Stimulated activated naive CD8-positive, alpha-beta T cell treated with anti-CD3 and anti-CD28 coated beads, Interleukin-15, amount 100 ng/mL, for 72 hours (primary cell): ENCODE measurements around the gene RPS6KA1.
A peak's percentile ranks its signal among the peaks of the same experiment; 100 is the strongest.
"Not testable (repeated sequence)": the region's sequence is repeated elsewhere in the genome, so short reads cannot be mapped to it uniquely, and the experiment has no call there.

Experiments used
- ATAC-seq: fragments of 150-1000 bp; cut with Tn5 transposase; 2 replicates; pipeline ENCODE4 v1.10.0; 2021; ENCODE audit warnings: mild to moderate bottlenecking, moderate library complexity
- DNase-seq, 2 donors: peaks; one replicate each; pipeline ENCODE4 v3.0.0; 2021 to 2022
- H3K27ac Mint-ChIP-seq, 2 donors: one replicate each; pipeline ENCODE4 v1.8.0; 2022; ENCODE audit warnings: mild to moderate bottlenecking in 2 of 2, mixed read lengths in 2 of 2, moderate library complexity in 2 of 2
- H3K27me3 Mint-ChIP-seq: one replicate; pipeline ENCODE4 v1.8.0; 2022; ENCODE audit warnings: mixed read lengths
- H3K4me1 Mint-ChIP-seq: one replicate; pipeline ENCODE4 v1.8.0; 2022; ENCODE audit warnings: mild to moderate bottlenecking, mixed read lengths
- H3K4me3 Mint-ChIP-seq, 2 donors: one replicate each; pipeline ENCODE4 v1.8.0; 2022; ENCODE audit warnings: mild to moderate bottlenecking in 2 of 2, mixed read lengths in 2 of 2, moderate library complexity in 1 of 2
- H3K9me3 Mint-ChIP-seq, 2 donors: one replicate each; pipeline ENCODE4 v1.8.0; 2022; ENCODE audit warnings: mixed read lengths in 2 of 2

RPS6KA1 gene

GRCh38 chr1:26585471-26585870 is 55.9 kb downstream of the RPS6KA1 start:
- Mint-ChIP-seq H3K4me1 (peaks cover 39% of the 10 kb centered on the region), H3K4me3 (no peak overlapping the region), H3K9me3 (peaks cover 7 to 8% of the 10 kb centered on the region in 2 donors), H3K27ac (no peak overlapping the region), H3K27me3 (no peaks in the 10 kb centered on the region)
- ATAC-seq (no peak), DNase-seq (no peak)

DNA sequence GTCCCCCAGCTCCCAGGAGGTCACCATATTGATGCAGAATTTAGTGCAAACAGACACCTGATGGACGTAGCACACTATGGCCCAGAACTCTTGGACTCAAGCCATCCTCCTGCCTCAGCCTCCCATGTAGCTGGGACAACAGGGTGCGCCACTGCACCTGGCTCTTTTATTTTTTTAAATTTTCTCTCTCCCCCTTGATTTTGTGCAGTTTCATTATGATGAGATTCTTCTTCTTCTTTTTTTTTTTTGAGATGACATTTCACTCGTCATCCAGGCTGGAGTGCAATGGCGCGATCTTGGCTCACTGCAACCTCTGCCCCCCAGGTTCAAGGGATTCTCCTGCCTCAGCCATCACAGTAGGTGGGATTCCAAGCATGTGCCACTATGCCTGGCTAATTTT is 63.8 kb downstream of the RPS6KA1 start:
- no peak overlapping the region for H3K27ac Mint-ChIP-seq

DNA sequence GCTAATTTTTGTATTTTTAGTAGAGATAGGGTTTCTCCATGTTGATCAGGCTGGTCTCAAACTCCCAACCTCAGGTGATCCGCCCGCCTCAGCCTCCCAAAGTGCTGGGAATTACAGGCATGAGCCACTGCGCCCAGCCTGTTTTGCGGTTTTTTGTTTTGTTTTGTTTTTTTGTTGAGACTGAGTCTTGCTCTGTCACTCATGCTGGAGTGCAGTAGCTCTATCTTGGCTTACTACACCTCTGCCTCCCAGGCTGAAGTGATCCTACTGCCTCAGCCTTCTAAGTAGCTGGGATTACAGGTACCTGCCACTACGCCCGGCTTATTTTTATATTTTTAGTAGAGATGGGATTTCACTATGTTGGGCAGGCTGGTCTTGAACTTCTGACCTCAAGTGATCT is 65.0 kb downstream of the RPS6KA1 start:
- not testable (repeated sequence) for DNase-seq, ATAC-seq, H3K27ac Mint-ChIP-seq, H3K4me3 Mint-ChIP-seq, H3K27me3 Mint-ChIP-seq, H3K9me3 Mint-ChIP-seq
- H3K4me1 Mint-ChIP-seq = peaks cover 23% of the 10 kb centered on the region

More for the DNA sequence above, 63.8 kb downstream of the RPS6KA1 start:
- no peak for DNase-seq
- H3K27me3 Mint-ChIP-seq = no peaks in the 10 kb centered on the region
- H3K4me1 Mint-ChIP-seq = peaks cover 16% of the 10 kb centered on the region
- peaks cover 7 to 8% of the 10 kb centered on the region in 2 donors for H3K9me3 Mint-ChIP-seq
- no peak overlapping the region for H3K4me3 Mint-ChIP-seq
- no peak for ATAC-seq

- DNase-seq (no peak), ATAC-seq (peak; percentile 85)
- Mint-ChIP-seq H3K9me3 (no peaks in the 10 kb centered on the region), H3K27me3 (no peaks in the 10 kb centered on the region), H3K4me1 (peaks cover 27% of the 10 kb centered on the region), H3K4me3 (no peak overlapping the region), H3K27ac (no peak overlapping the region)
Observed at GRCh38 chr1:26597629-26598039, 68.1 kb downstream of the RPS6KA1 start.

DNA sequence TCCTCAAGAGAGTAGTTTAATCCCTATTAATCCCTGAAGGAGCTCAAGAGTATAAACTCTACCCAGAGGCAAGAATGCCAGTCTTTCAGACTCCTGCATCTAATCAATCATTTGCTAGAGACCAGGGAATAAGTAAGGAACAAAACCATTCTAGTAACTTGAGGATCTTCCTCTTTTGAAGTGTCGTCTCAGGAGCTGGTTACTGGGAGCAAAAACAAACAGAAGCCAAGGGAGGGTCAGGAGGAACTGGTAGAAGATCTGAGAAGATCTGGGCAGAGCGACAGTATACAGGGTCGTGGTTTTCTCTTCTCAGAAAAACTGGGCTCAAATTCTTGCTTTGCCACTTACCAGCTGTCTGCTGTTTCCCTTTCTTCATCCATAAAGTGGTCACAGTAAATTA is 69.3 kb downstream of the RPS6KA1 start:
- DNase-seq (no peak), ATAC-seq (no peak)
- no peaks in the 10 kb centered on the region for H3K9me3 Mint-ChIP-seq
- peaks cover 22% of the 10 kb centered on the region for H3K4me1 Mint-ChIP-seq
- no peak overlapping the region for H3K4me3 Mint-ChIP-seq
- no peaks in the 10 kb centered on the region for H3K27me3 Mint-ChIP-seq
- H3K27ac Mint-ChIP-seq = no peak overlapping the region

DNA sequence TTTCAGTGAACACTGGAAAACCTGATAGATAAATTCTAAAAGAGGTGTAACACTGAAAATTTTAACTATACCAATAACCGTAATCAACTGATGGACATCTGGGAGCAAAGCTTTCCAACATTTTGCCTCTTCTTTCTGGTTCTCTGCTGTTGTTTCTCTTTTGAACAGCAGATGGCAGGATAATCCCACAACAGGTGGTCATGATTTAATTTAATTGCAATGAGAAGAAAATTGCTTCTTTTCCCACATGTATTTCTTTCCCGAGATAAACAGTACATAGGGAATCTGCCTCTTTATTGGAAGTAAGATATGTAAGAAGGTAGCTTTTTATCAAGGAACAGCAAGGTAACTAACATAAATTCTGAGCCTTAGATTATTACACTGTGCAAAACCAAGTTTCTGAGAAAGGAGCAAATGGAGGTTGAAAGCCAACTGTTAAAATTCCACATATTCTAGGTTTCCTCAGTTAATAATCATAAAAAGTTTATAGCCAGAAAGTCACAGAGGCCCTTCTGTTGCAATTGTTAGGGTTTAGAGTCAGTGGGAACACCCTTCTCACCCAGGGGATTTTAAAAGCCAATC is 72.9 kb downstream of the RPS6KA1 start:
- DNase-seq (peak; percentile 30 to 49), ATAC-seq (no peak)
- no peak overlapping the region for H3K4me3 Mint-ChIP-seq
- H3K27ac Mint-ChIP-seq = no peak overlapping the region
- peaks cover 21% of the 10 kb centered on the region for H3K4me1 Mint-ChIP-seq
- no peaks in the 10 kb centered on the region for H3K27me3 Mint-ChIP-seq
- H3K9me3 Mint-ChIP-seq = no peaks in the 10 kb centered on the region

DNA sequence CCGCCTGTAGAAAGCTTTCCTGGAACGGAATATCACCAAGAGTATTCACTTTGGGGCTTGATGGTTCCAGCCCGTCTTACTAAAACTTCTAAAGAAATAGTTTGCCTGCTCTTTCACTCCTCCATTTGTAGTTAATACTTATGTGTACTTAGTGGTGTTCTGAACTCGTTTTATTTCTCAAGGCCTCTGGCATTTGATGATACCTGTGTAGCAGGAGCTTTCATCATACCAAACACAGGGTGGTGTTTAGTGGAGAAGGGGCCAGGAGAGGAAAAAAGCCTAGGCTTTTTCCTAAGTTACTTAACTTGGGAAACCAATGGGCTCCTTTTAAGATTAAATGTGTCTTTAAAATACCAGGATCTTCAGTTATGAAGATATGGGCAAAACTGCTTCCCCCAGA is 74.3 kb downstream of the RPS6KA1 start:
- H3K4me3 Mint-ChIP-seq = no peak overlapping the region
- ATAC-seq = no peak
- peaks cover 8% of the 10 kb centered on the region for H3K4me1 Mint-ChIP-seq
- H3K9me3 Mint-ChIP-seq = no peaks in the 10 kb centered on the region
- H3K27ac Mint-ChIP-seq = peak overlapping the region in 1 of 2 donors; percentile 23
- no peak for DNase-seq
- H3K27me3 Mint-ChIP-seq = no peaks in the 10 kb centered on the region

- Mint-ChIP-seq H3K4me1 (peaks cover 5% of the 10 kb centered on the region), H3K27me3 (no peaks in the 10 kb centered on the region)
Observed at GRCh38 chr1:26607186-26607585, 77.6 kb downstream of the RPS6KA1 start.

DNA sequence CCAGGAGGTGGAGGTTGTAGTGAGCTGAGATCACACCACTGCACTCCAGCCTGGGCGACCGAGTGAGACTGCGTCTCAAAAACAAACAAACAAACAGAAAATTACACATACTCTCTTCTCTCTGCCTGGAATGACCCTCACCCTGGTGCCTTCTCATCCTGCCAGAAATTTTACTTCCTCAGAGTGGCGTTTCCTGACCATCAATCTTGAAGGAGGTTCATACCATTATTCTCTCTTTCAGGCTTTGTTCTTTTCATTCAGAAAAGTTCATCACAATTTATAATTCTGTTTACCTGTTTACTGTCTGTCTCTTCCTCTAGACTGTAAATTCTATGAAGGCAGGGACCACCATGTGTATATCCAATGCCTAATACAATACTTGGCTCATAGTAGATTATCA is 79.3 kb downstream of the RPS6KA1 start:
- Mint-ChIP-seq H3K4me3 (no peak overlapping the region), H3K27me3 (no peaks in the 10 kb centered on the region), H3K4me1 (no peaks in the 10 kb centered on the region), H3K9me3 (no peaks in the 10 kb centered on the region), H3K27ac (no peak overlapping the region)
- ATAC-seq (no peak), DNase-seq (no peak)

More at GRCh38 chr1:26607186-26607585, 77.6 kb downstream of the RPS6KA1 start:
- H3K4me3 Mint-ChIP-seq = no peak overlapping the region
- ATAC-seq (no peak), DNase-seq (no peak)
- H3K27ac Mint-ChIP-seq = no peak overlapping the region
- H3K9me3 Mint-ChIP-seq = no peaks in the 10 kb centered on the region

DNA sequence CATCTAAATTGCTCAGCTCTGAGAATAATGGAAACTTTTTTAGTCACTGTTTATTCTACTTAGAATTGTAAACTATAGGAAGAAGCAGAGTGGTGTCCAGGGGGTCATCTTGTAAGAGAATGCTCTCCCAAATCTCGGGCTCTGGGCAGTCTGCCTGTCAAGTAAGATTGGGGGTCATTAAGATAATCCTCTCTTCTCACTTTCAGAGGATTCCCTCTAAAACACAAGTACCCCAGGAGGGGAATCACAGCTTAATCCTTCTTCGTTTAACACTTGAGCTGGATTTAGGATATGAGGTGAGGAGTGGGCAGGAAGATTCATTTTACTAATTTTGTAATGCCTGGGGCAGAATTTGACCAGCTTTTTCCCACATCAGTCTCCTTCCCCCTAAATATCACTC is 81.2 kb downstream of the RPS6KA1 start:
- peaks cover 4% of the 10 kb centered on the region for H3K4me1 Mint-ChIP-seq
- no peak for ATAC-seq
- H3K4me3 Mint-ChIP-seq = no peak overlapping the region
- no peak overlapping the region for H3K27ac Mint-ChIP-seq
- DNase-seq = no peak
- H3K27me3 Mint-ChIP-seq = no peaks in the 10 kb centered on the region
- H3K9me3 Mint-ChIP-seq = no peaks in the 10 kb centered on the region

- H3K27ac Mint-ChIP-seq, ATAC-seq, H3K9me3 Mint-ChIP-seq, DNase-seq, H3K4me3 Mint-ChIP-seq, H3K27me3 Mint-ChIP-seq: not testable (repeated sequence)
- H3K4me1 Mint-ChIP-seq = peaks cover 17% of the 10 kb centered on the region
Observed at GRCh38 chr1:26612627-26613026, 83.1 kb downstream of the RPS6KA1 start.

- no peak for ATAC-seq
- H3K27ac Mint-ChIP-seq = no peak overlapping the region
- H3K27me3 Mint-ChIP-seq = no peaks in the 10 kb centered on the region
- H3K4me3 Mint-ChIP-seq = no peak overlapping the region
- H3K4me1 Mint-ChIP-seq = peaks cover 33% of the 10 kb centered on the region
- no peak for DNase-seq
- no peaks in the 10 kb centered on the region for H3K9me3 Mint-ChIP-seq
Observed at GRCh38 chr1:26614655-26615411, 85.3 kb downstream of the RPS6KA1 start.

DNA sequence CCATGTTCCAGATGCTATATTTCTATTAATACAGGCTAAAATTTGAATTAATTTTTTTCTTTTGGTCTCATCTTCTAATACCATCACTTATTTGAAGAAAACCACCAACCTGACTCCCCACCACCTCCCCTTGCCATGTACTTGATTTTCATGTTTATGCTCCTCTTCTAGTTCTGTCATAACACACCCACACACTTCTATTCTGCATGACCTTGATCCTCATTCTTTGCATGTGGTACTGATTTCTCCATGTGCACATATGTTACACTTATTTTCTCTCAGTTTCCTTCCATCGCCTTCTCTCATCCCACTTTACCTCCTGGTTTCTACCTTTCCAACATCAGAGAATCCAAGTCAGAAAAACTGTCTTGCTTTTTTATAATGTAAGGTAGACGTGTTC is 87.3 kb downstream of the RPS6KA1 start:
- no peaks in the 10 kb centered on the region for H3K27me3 Mint-ChIP-seq
- no peaks in the 10 kb centered on the region for H3K9me3 Mint-ChIP-seq
- H3K4me1 Mint-ChIP-seq = peaks cover 41% of the 10 kb centered on the region
- H3K27ac Mint-ChIP-seq = no peak overlapping the region
- DNase-seq (no peak), ATAC-seq (no peak)
- no peak overlapping the region for H3K4me3 Mint-ChIP-seq

GRCh38 chr1:26618561-26618960 is 89.0 kb downstream of the RPS6KA1 start:
- Mint-ChIP-seq H3K9me3 (no peaks in the 10 kb centered on the region), H3K4me1 (peaks cover 43% of the 10 kb centered on the region), H3K27ac (no peak overlapping the region), H3K4me3 (peak overlapping the region in 1 of 2 donors; percentile 25), H3K27me3 (no peaks in the 10 kb centered on the region)
- ATAC-seq = no peak
- DNase-seq = no peak
